GM19468 (cell line): Measurements from ENCODE around the gene GOLPH3.
"Not testable (repeated sequence)": the region's sequence is repeated elsewhere in the genome, so short reads cannot be mapped to it uniquely, and the experiment has no call there.

Source experiments
- ATAC-seq: cut with Tn5 transposase; IDR thresholded peaks from one replicate; pipeline ENCODE4 v1.9.1; 2021; ENCODE audit warnings: mild to moderate bottlenecking, moderate library complexity, moderate number of reproducible peaks; ENCODE audit not compliant: unreplicated experiment; ENCODE audit errors: extremely low read depth

Gene GOLPH3

DNA sequence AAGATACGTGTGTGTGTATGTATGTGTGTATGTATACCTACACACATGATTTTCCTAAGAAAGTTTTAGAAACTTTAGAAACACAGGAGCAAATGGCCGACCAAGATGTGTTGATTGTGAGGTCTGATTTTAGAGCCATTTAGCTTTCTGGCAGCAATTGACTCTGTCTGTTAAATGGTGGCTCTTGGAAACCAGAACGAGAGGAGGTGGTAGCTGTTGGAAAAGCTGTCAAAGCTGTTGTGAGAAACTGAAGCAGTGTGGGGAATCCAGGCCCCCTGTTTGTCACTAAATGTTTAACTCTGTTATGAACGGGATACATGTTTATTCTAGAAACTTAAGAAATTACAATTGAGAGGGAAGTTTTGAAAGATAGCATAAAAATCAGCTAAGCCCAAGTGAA, 91.4 kb downstream of the GOLPH3 start:
- ATAC-seq: no peak

DNA sequence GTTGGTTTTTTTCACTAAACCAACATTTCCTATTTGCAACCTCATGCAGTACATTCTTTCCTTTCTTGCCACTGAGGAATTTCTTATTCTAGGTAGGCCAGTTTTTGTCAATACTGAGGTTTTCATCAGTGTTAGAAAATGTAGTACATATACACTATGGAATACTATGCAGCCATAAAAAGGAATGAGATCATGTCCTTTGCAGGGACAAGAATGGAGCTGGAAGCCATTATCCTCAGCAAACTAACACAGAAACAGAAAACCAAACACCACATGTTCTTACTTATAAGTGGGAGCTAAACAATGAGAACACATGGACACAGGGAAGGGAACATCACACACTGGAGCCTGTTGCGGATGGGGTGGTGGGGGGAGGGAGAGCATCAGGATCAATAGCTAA, 93.6 kb downstream of the GOLPH3 start:
- ATAC-seq: not testable (repeated sequence)

DNA sequence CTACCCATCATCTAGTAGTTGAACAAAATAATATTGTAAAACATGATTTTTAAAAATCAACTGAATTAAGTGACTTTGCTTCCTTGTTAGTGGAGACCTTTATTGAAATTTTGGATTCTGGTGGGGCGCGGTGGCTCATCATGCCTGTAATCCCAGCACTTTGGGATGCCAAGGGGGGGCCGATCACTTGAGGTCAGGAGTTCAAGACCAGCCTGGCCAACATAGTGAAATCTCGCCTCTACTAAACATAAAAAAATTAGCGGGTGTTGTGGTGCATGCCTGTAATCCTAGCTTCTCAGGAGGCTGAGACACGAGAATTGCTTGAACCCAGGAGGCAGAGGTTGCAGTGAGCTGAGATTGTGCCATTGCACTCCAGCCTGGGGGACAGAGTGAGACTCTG, 95.3 kb downstream of the GOLPH3 start:
- ATAC-seq: not testable (repeated sequence)

DNA sequence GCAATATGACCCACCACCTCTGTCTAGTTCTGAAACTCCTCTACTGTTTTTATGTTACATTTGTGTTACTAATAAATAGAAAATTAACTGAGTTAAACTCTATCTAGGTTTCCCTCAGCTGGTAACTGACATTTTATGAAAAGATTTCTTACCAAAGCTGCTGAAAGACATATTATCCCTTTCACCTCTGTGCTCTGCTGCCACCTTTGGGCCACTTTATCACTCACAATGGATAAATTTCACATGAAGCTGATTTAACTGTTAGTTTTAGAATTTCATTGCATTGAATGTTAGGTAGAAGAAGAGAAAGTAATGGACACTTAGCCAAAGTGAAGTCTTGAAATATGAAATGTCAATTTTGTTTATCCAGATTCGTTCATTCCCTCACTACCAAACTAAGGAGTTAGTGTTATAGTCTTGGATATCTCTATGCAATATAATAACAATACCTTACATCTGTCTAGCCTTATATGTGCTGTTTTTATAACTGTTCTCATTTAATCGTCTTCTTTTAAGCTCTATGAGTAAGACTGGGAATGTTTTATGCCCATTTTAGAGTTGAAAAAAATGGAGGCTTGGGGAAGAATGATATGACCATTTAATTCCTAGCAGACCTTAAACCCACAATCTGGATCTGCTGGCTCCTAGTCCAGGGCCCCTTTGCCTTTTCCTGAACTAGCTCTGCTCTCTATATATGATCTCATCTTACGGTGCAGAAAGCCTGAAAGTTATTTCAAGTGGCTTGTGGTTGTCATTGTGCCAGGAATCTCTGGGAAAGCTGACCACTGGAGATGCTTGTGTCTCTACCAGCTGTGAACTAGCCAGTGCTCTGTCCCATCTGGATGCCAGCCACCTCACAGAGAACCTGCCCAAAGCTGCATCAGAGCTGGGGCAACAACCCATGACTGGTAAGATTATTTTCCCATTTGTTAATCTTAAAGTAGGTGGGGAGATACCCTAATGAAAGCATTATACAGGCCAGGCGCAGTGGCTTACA, 97.1 kb downstream of the GOLPH3 start:
- peak; percentile 46 for ATAC-seq
